HepG2 (cell line): Measurements from ENCODE around the gene MMD2. TPM values are rescaled to one million over a fixed set of nuclear protein-coding genes. Genes with fewer than 3 reads are reported as not detected.
A peak's percentile ranks its signal among the peaks of the same experiment; 100 is the strongest.

ENCODE experiments used
- ATAC-seq: fragments of 200-7000 bp; cut with Tn5 transposase; 3 replicates; pipeline ENCODE4 v1.9.1; 2020; ENCODE audit warnings: mild to moderate bottlenecking, moderate library complexity
- BruUV-seq: library from RNA; stranded (reverse); fragments of 400-500 nt; replicated peaks from 2 replicates; lab custom pipeline; 2021; lab: Mats Ljungman, UMichigan
- CTCF ChIA-PET: fragments of 300-600 bp; formaldehyde crosslinking; extraction: SDS; loops from one replicate; lab custom pipeline; 2021; ENCODE audit warnings: low total read pairs, inconsistent platforms, low intra/inter-chr PET ratio; lab: Yijun Ruan, JAX
- POLR2A ChIA-PET: fragments of 350-600 bp; sonication (Branson Sonifier 250); formaldehyde crosslinking; loops from one replicate; lab custom pipeline; 2020; ENCODE audit warnings: antibody characterized with exemption, inconsistent platforms; lab: Yijun Ruan, JAX
- DNase-seq: peaks from one replicate; pipeline ENCODE4 v3.0.0-alpha.2; 2015; ENCODE audit warnings: low spot score
- FAIRE-seq: peaks from 3 replicates; lab custom pipeline; 2011; peaks lifted over from hg19 to GRCh38; lab: Jason Lieb, UNC
- H2AFZ ChIP-seq: one replicate; pipeline ENCODE4 v1.6.1; 2011; ENCODE audit warnings: low read length, inconsistent platforms
- H3K27ac ChIP-seq: fragments of 300-600 bp; 3 replicates; pipeline ENCODE4 v1.8.0; 2011; ENCODE audit warnings: mixed run types, mild to moderate bottlenecking, mixed read lengths, low read length, inconsistent platforms; ENCODE audit not compliant: insufficient read depth; ENCODE audit errors: extremely low read length
- H3K27me3 ChIP-seq, 2 experiments: fragments of 200-600 bp in 1 of 2; 2 replicates in 1 of 2; 3 replicates in 1 of 2; pipeline versions ENCODE4 v1.6.0 to v1.8.0; 2011; ENCODE audit warnings: low read length in 2 of 2, mild to moderate bottlenecking in 2 of 2, moderate library complexity in 2 of 2, inconsistent platforms in 1 of 2; ENCODE audit not compliant: insufficient read depth in 2 of 2, control insufficient read depth in 1 of 2
- H3K36me3 ChIP-seq, 2 experiments: fragments of 200-600 bp in 1 of 2; replicated peaks in 1 of 2; 2 replicates in 1 of 2; 3 replicates in 1 of 2; pipeline versions ENCODE4 v1.5.1 to v1.8.0; 2011; ENCODE audit warnings: low read length in 2 of 2, inconsistent platforms in 1 of 2; ENCODE audit not compliant: insufficient read depth in 2 of 2, control insufficient read depth in 1 of 2
- H3K4me1 ChIP-seq: 2 replicates; pipeline ENCODE4 v1.5.1; 2012; ENCODE audit warnings: low read length, inconsistent platforms; ENCODE audit not compliant: insufficient read depth
- H3K4me2 ChIP-seq: 2 replicates; pipeline ENCODE4 v1.6.0; 2011; ENCODE audit warnings: low read depth, low read length, inconsistent platforms
- H3K4me3 ChIP-seq, 3 experiments: fragments of 200-600 bp in 1 of 3; sonication (generic), shearing (Covaris generic) in 1 of 3; replicated peaks in 1 of 3; 2 replicates each; pipeline ENCODE4 v1.5.1; 2011 to 2016; ENCODE audit warnings: low read length in 3 of 3, inconsistent platforms in 2 of 3, low read depth in 2 of 3, mild to moderate bottlenecking in 2 of 3, control low read depth in 1 of 3, mixed read lengths in 1 of 3; ENCODE audit not compliant: insufficient read depth in 1 of 3
- H3K79me2 ChIP-seq: one replicate; pipeline ENCODE4 v1.6.1; 2011; ENCODE audit warnings: low read length, inconsistent platforms; ENCODE audit not compliant: insufficient read depth
- H3K9ac ChIP-seq: 2 replicates; pipeline ENCODE4 v1.6.0; 2011; ENCODE audit warnings: mild to moderate bottlenecking, low read depth, low read length, inconsistent platforms; ENCODE audit not compliant: insufficient read depth
- H3K9me3 ChIP-seq: 2 replicates; pipeline ENCODE4 v1.5.1; 2012; ENCODE audit warnings: mild to moderate bottlenecking, low read length
- H4K20me1 ChIP-seq: 2 replicates; pipeline ENCODE4 v1.6.0; 2011; ENCODE audit warnings: inconsistent platforms, mild to moderate bottlenecking, low read length, moderate library complexity; ENCODE audit not compliant: insufficient read depth
- CREM ChIP-seq, 2 experiments: sonication (generic) in 1 of 2; formaldehyde crosslinking in 1 of 2; IDR thresholded peaks; 2 replicates each; pipeline versions ENCODE4 v1.4.0 to v1.6.1; 2016 to 2020; ENCODE audit warnings: antibody characterized with exemption in 1 of 2, mild to moderate bottlenecking in 1 of 2, missing genetic modification reagents in 1 of 2
- CTCF ChIP-seq: sonication (generic); formaldehyde crosslinking; IDR thresholded peaks from 2 replicates; pipeline ENCODE4 v1.5.0; 2020; ENCODE audit warnings: mild to moderate bottlenecking, missing genetic modification reagents, moderate library complexity
- MBD4 ChIP-seq: IDR thresholded peaks from 2 replicates; pipeline ENCODE4 v1.6.1; 2012; ENCODE audit warnings: low read length, inconsistent platforms, borderline replicate concordance
- MLLT10 ChIP-seq: sonication (generic); formaldehyde crosslinking; IDR thresholded peaks from 2 replicates; pipeline ENCODE4 v1.4.0; 2020; ENCODE audit warnings: missing genetic modification reagents
- POLR2AphosphoS2 ChIP-seq: IDR thresholded peaks from 2 replicates; pipeline ENCODE4 v1.6.1; 2011; ENCODE audit warnings: low read depth, low read length, improper control_type of control experiment
- PTBP1 ChIP-seq: fragments of 200-400 bp; formaldehyde crosslinking; IDR thresholded peaks from 2 replicates; pipeline ENCODE4 v1.6.1; 2018; ENCODE audit warnings: low read length, low read depth; ENCODE audit not compliant: poor library complexity, severe bottlenecking
- SETDB1 ChIP-seq: sonication (generic); formaldehyde crosslinking; IDR thresholded peaks from 2 replicates; pipeline ENCODE4 v1.5.1; 2020; ENCODE audit warnings: missing genetic modification reagents, mild to moderate bottlenecking, borderline replicate concordance
- SOX5 ChIP-seq: IDR thresholded peaks from 2 replicates; pipeline ENCODE4 v1.6.1; 2016; ENCODE audit warnings: borderline replicate concordance
- TSC22D2 ChIP-seq: sonication (generic); formaldehyde crosslinking; IDR thresholded peaks from 2 replicates; pipeline ENCODE4 v1.5.1; 2020; ENCODE audit warnings: missing genetic modification reagents, mild to moderate bottlenecking, borderline replicate concordance
- ZFP91 ChIP-seq: sonication (generic); formaldehyde crosslinking; IDR thresholded peaks from 2 replicates; pipeline ENCODE4 v1.9.0; 2022; ENCODE audit warnings: missing genetic modification reagents, mild to moderate bottlenecking, borderline replicate concordance
- ZNF260 ChIP-seq: sonication (generic); formaldehyde crosslinking; IDR thresholded peaks from 2 replicates; pipeline ENCODE4 v1.4.0; 2020; ENCODE audit warnings: missing genetic modification reagents, low read depth, mild to moderate bottlenecking, borderline replicate concordance
- ZNF674 ChIP-seq: sonication (generic); formaldehyde crosslinking; IDR thresholded peaks from 2 replicates; pipeline ENCODE4 v1.5.0; 2020; ENCODE audit warnings: low read depth, mild to moderate bottlenecking, missing genetic modification reagents
- ZNF878 ChIP-seq: sonication (generic); formaldehyde crosslinking; IDR thresholded peaks from 2 replicates; pipeline ENCODE4 v1.8.1; 2023; ENCODE audit warnings: mild to moderate bottlenecking, missing genetic modification reagents, moderate library complexity
- ZSCAN30 ChIP-seq: sonication (generic); formaldehyde crosslinking; IDR thresholded peaks from 2 replicates; pipeline ENCODE4 v1.5.0; 2020; ENCODE audit warnings: mild to moderate bottlenecking, missing genetic modification reagents
- WGBS: methylation state at CpG from one replicate; pipeline ENCODE4 v1.1.6; 2017; ENCODE audit warnings: low lambda C conversion rate; 5-methylcytosine and 5-hydroxymethylcytosine counted together
- in situ Hi-C: cut with HindIII; loops from 2 replicates; pipeline ENCODE4 v1.10.0; 2017; ENCODE audit warnings: low pct_unique_long_range_greater_than_20kb; ENCODE audit not compliant: extremely low pct_ligation_motif_present
- intact Hi-C: fragments of 100-400 bp; cut with micrococcal nuclease; formaldehyde crosslinking; loops from one replicate; pipeline ENCODE4 v1.10.0; 2022; ENCODE audit not compliant: unreplicated experiment
- polyA plus RNA-seq, 8 experiments: library from polyadenylated mRNA; depleted of rRNA in 3 of 8; stranded (reverse) in 7 of 8; unstranded in 1 of 8; fragments of >200 nt; fragmentation: Illumina TruSeq in 4 of 8; extraction: Trizol in 4 of 8; gene quantifications; 2 replicates each; pipeline versions ENCODE4 v1.2.1 to v1.2.3, GENCODE V29; 2011 to 2016; ENCODE audit warnings: low read depth in 4 of 8, missing spikeins in 1 of 8, mixed read lengths in 1 of 8; ENCODE audit not compliant: insufficient read depth in 1 of 8
- total RNA-seq, 5 experiments: library from RNA; depleted of rRNA; stranded (reverse); fragments of >200 nt; fragmentation: Illumina TruSeq; extraction: Trizol; gene quantifications; 2 replicates each; pipeline ENCODE4 v1.2.3, GENCODE V29; 2016; ENCODE audit warnings: low read depth in 1 of 5

Gene MMD2
- total and polyA plus RNA-seq, 2 of the 13 experiments (the other 11 are each of a cell fraction or from before 2014, with no cell fraction given) = not detected

- Histone ChIP-seq H3K4me1 (no peaks in the 10 kb centered on the region; the same call in 1 of the 2 replicates), H3K4me2 (no peak overlapping the region), H3K79me2 (no peaks in the 10 kb centered on the region), H3K36me3 (no peaks in the 10 kb centered on the region), H2AFZ (no peak overlapping the region), H3K27me3 (0 out of 5 replicates have a peak, but pooled peaks cover 0 to 6% of the 10 kb centered on the region in 2 experiments), H4K20me1 (no peaks in the 10 kb centered on the region), H3K9me3 (no peaks in the 10 kb centered on the region), H3K4me3 (no peak overlapping the region), H3K27ac (no peak overlapping the region)
- ChIA-PET POLR2A (no interaction called here), CTCF (no interaction called here)
- DNase-seq (no peak), ATAC-seq (no peak), FAIRE-seq (no peak)
- BruUV-seq = no TSS peak
- 12% methylated on average over 3 of the region's 3 CpGs for WGBS
- peak; percentile 24 for TF ChIP-seq CTCF
- no peak for TF ChIP-seq CREM (IDR thresholded peaks at IDR 0.05)
- no peak for TF ChIP-seq CREM (CRISPR knock-in tag; IDR thresholded peaks at IDR 0.05)
- TF ChIP-seq, all 625 proteins: peak for 1
- in situ Hi-C loops (no loop called here), intact Hi-C loops (no loop called here)
- no peak overlapping the region for H3K9ac ChIP-seq
Observed at GRCh38 chr7:4888161-4888560, 70.8 kb downstream of the MMD2 start.

- no peak for DNase-seq
- Histone ChIP-seq H2AFZ (no peak overlapping the region), H3K27me3 (peaks cover 2 to 20% of the 10 kb centered on the region in 2 experiments; a peak in 3 of 5 replicates), H3K9ac (no peak overlapping the region), H3K9me3 (no peaks in the 10 kb centered on the region), H3K79me2 (no peaks in the 10 kb centered on the region), H3K4me3 (no peak overlapping the region), H3K27ac (no peak overlapping the region), H3K36me3 (no peaks in the 10 kb centered on the region), H3K4me2 (no peak overlapping the region), H3K4me1 (peaks cover 8% of the 10 kb centered on the region; the same call in 1 of the 2 replicates), H4K20me1 (no peaks in the 10 kb centered on the region)
- CTCF ChIA-PET = no interaction called here
- no peak for FAIRE-seq
- no TSS peak for BruUV-seq
- ATAC-seq = no peak
- 0% methylated on average over 1 of the region's 1 CpG for WGBS
- intact Hi-C loops = no loop called here
- POLR2A ChIA-PET = no interaction called here
- in situ Hi-C loops = no loop called here
- TF ChIP-seq SETDB1 (CRISPR knock-in tag) = no peak
- TF ChIP-seq PTBP1 = no peak
- TF ChIP-seq POLR2AphosphoS2 = no peak
- TF ChIP-seq ZNF674 = no peak
- TF ChIP-seq MLLT10 (CRISPR knock-in tag) = no peak
- no peak for TF ChIP-seq SOX5
- TF ChIP-seq ZNF878 = no peak
- no peak for TF ChIP-seq MBD4
- no peak for TF ChIP-seq TSC22D2 (CRISPR knock-in tag)
- TF ChIP-seq ZFP91 (CRISPR knock-in tag) = no peak
- no peak for TF ChIP-seq ZSCAN30 (CRISPR knock-in tag)
- TF ChIP-seq ZNF260 (CRISPR knock-in tag) = no peak
Observed at GRCh38 chr7:4886671-4887070, 72.3 kb downstream of the MMD2 start.
